H7 (cell line): ENCODE results near the gene ASTL. TPM values are rescaled to one million over a fixed set of nuclear protein-coding genes. Genes with fewer than 3 reads are reported as not detected.
"Not testable (repeated sequence)": the region's sequence is repeated elsewhere in the genome, so short reads cannot be mapped to it uniquely, and the experiment has no call there.

ENCODE experiments used
- DNase-seq: peaks from one replicate; pipeline ENCODE4 v3.0.0; 2012
- H3K27me3 ChIP-seq: 2 replicates; pipeline ENCODE4 v1.6.0; 2011; ENCODE audit warnings: mild to moderate bottlenecking, low read length; ENCODE audit not compliant: control insufficient read depth, insufficient read depth
- H3K36me3 ChIP-seq: replicated peaks from 2 replicates; pipeline ENCODE4 v1.5.1; 2011; ENCODE audit warnings: low read length; ENCODE audit not compliant: control insufficient read depth, insufficient read depth
- H3K4me3 ChIP-seq: 2 replicates; pipeline ENCODE4 v1.5.1; 2011; ENCODE audit warnings: low read depth, mild to moderate bottlenecking, control low read depth, low read length, moderate library complexity; ENCODE audit not compliant: insufficient read depth
- total RNA-seq: library from RNA; depleted of rRNA; stranded (reverse); fragments of >200 nt; shearing (Covaris generic); gene quantifications from 2 replicates; pipeline ENCODE4 v1.2.3, GENCODE V29; 2014

The ASTL gene
- total RNA-seq, 1 experiment from 2014 or later, result not detected

DNA sequence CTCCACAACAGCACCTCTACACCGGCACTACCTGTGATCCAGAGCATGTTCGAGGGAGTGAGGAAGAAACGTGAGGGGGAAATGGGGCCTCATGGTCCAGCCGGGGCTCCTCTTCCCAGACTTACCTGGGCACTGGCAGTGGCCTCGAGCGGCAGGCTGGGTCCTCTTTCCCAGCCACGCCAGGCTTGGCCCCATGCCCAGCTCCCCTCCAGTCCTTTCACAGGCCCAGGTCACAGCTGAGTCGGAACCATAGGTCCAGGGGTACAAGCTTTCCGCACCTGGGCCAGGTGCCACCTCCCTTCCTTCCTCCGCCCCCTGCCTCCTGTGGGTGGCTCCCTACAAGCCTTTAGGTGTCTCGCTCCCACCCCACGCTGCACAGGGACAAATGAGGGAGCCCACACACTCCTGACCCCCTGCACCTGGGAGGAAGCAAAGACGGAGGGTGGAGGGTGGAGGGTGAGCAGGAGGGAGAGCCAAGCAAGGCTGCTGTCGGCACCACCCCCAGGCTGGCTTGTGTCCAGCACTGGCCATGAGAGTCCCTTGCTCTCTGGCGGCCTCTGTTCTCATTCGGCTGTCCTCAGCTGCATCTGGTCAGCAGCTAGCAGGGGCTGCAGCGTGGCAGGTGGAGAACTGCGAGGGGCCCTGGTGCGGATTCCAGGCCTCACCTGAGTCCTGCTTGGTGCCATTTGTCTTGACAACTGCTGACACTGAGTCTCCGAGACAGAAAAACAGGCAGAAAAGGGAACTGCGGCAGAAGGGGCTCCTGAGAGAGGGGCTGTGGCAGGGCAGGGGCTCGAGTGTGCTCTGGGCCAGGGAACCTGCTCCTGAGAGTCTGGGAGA, 48.7 kb downstream of the ASTL start:
- DNase-seq, result peak; percentile 60
- no peaks in the 10 kb centered on the region for H3K36me3 ChIP-seq
- H3K27me3 ChIP-seq, result no peaks in the 10 kb centered on the region
- H3K4me3 ChIP-seq, result no peak overlapping the region

DNA sequence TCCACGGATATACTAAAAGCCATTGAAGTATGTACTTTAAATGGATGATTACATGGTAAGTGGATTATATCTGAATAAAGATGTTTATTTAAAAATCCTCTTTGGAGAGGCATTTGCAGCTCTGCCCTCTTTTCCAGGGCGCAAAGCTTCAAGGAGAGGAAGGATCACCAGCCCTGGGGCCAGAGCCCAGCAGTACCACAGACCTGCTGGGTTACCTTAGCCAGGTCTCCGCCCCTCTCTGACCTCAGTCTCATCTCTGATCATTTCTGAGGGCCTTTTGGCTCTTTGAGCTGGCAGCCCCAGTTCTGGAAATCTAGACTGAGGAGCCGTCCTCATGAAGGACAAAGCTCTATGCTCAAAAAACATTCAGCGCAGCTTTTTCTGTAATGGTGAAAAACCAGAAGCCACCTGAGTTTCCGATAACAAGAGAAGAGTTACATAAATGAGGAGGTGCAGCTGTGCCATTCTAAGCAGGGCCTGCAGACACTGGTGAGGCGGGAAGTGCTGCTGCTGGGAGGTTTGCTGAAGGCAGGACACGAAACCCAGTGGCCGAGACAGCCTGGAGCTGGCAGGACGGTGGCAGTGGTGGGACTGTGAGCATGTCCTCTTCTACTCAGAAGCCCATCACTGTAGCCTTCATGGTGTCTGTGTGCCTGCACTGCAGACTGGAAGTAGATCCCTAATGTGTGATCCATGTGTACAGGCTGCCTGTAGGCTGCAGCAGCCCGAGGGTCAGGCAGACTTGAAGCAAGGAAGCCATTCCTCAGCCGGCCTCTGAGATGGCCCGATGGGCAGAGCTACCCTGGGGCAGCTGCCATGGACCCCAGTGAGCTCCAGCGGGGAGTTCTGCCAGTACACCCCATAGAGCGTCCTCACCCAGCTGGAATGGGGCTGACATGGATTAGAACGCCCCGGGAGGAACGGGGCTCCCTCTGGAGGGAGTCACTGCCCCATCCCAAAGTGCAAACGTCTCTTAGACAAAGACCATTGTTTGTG, 49.7 kb downstream of the ASTL start:
- H3K36me3 ChIP-seq, result no peaks in the 10 kb centered on the region
- peak; percentile 57 for DNase-seq
- H3K4me3 ChIP-seq, result no peak overlapping the region
- H3K27me3 ChIP-seq, result no peaks in the 10 kb centered on the region

DNA sequence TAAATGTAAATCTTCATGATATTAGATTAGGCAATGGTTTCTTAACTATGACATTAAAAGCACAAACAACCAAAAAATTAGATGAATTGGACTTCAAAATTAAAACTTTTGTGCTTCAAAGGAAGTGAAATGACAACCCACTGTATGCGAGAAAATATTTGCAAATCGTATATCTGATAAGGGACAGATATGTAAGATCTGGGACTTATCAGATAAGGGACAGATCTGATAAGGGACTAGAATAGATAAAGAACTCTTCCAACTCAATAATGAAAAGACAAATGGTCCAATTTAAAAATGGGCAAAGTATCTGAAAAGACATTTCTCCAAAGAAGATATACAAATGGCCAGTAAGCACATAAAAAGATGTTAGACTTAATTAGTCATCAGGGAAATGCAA, 51.2 kb downstream of the ASTL start:
- no peak for DNase-seq
- no peak overlapping the region for H3K4me3 ChIP-seq
- no peaks in the 10 kb centered on the region for H3K27me3 ChIP-seq
- H3K36me3 ChIP-seq, result no peaks in the 10 kb centered on the region

DNA sequence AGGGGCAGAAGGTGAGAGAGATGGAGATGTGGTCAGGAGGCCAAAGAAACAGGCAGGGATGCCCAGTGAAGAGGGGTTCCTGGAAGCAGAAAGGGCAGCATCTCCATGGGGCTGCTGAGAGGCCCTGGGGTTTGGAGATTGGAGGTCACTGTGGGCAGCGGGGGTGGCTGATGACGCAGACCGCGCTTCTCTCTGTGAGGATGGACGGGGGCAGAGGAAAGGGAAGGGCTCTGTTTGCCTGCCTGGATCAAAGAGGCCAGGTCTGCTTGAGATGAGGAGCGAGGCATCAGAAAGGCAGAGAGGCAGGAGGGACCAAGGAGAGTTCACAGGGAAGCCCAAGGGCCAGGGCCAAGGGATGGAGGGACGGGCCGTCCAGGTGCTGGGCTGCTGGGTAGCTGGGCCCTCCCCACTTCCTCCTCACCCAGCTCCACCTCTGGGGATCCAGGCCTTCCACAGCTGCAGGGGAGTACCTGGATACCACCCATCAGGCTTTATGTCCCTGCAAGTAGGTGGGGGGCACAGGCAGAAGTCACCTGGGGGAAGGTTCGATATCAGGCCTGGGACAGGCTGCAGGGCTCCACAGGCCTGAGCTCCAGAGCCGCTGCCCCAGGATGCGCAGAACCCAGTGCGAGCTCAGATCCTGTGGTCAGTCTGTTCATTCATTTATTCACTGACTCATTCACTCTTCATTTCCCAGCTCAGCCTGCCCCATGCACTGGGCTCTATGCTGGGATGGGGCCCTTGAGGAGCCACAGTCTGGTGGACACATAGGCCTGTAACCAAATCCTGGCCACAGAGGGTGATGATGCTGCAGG, 52.6 kb downstream of the ASTL start:
- DNase-seq, result no peak
- no peaks in the 10 kb centered on the region for H3K27me3 ChIP-seq
- H3K36me3 ChIP-seq, result no peaks in the 10 kb centered on the region

DNA sequence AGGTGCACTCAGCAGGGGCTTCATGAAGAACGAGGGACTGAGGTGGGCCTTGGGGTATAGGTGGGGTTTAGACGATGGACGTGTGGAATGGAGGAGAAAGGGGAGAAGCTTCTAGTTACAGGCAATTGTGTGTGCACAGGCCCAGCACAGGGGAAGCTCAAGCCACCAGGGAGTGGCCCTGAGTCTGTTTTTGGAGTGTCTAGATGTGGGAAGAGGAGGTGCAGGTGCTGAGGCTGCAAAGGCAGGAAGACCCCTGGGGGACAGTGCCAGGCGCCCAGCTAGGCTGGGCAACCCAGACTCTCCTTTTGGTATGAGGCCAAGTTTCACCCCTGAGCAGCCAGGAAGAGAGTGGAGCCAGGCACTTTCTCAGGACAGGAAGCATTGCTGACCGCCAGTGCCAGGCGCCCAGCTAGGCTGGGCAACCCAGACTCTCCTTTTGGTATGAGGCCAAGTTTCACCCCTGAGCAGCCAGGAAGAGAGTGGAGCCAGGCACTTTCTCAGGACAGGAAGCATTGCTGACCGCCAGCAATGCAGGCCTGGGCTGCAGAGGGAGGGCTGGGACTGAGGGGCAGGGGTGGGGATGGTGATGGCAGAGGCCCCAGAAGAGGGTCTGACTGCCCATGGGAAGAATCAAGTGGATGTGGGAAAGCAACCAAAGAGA, 53.3 kb downstream of the ASTL start:
- not testable (repeated sequence) for DNase-seq, H3K27me3 ChIP-seq, H3K36me3 ChIP-seq, H3K4me3 ChIP-seq

More for the DNA sequence above, 52.6 kb downstream of the ASTL start:
- H3K4me3 ChIP-seq, result no peak overlapping the region

DNA sequence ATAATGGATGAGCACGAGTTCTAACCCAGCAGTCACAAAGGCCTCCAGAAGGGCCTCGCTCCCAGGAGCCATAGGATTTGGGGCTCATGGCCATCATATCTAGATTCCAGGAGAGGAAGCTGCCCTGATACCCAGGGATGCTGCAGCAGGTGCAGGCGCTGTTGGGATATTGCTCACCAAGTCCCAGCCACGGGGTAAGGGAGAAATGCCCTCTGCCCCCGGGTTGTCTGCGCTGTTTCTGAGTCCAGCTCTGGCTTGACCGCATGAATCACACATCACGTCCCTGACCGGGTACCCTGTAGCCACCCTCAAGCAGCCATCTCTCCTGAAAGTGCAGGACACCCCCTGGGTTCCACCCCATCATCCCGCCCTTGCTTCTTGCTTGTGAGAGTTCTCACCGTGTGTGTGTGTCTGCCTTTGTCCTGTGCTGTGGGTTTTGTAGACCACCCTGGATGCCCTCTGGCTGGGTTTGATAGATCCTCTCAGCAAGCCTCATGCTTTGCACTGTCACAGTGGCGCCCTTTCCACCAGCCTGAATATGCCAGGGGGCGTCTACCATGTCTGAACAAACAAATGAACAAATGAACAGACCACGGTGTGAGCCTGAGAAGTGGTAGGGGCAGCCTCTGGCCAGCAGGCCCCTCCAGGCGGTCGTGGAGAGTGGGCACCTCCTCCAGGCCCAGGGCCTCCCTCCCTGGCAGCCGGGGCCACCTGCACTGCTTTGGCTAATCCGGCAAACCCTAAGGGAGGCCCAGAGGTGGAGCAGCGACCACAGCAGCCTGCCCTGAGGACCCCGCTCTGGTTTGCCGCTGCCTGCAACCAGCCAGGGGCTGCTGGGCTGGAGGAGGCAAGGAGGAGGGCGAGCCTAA, 54.1 kb downstream of the ASTL start:
- Histone ChIP-seq H3K36me3 (no peaks in the 10 kb centered on the region), H3K4me3 (no peak overlapping the region), H3K27me3 (no peaks in the 10 kb centered on the region)
- no peak for DNase-seq

DNA sequence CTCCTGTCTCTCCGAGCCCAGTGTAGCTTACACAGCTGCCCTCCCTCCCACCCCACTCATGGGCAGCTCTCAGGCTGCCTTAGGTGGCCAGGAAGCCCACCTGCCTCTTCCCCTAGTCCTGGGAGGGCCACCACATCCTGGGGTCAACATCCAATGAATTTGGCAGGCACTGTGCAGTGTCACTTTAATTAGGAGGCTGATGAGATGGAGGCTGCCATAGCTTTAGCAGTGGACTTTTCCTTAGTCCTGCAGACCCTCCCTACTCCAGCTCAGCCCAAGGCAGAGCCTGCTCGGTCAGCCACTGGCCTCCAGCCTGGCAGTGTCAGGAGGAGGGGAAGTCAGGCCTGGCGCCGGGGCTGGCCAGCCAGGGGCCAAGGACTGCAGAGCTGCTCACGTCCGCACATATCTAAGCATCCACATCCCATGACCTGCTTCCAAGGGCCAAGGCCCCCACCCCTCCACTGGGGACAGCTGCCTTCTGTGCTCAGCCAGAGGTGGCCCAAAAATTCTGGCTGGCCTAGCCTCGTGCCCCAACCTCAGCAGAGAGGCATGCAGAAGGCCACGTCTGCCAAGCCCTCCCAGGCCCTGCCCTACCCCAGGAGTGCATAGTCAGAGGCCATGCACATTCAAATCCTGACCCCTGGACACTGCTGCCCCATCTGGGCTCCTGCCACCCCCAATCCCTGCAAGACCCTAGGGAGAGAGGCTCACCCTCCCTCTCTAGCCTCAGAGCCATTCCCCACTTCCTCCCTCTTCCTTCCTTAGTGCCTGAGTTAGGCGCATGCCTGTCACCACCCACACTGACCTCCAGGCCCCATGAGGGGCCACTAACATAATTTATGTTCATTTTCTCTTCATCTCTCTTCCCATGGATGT, 55.0 kb downstream of the ASTL start:
- no peaks in the 10 kb centered on the region for H3K36me3 ChIP-seq
- no peak overlapping the region for H3K4me3 ChIP-seq
- no peak for DNase-seq
- no peaks in the 10 kb centered on the region for H3K27me3 ChIP-seq

DNA sequence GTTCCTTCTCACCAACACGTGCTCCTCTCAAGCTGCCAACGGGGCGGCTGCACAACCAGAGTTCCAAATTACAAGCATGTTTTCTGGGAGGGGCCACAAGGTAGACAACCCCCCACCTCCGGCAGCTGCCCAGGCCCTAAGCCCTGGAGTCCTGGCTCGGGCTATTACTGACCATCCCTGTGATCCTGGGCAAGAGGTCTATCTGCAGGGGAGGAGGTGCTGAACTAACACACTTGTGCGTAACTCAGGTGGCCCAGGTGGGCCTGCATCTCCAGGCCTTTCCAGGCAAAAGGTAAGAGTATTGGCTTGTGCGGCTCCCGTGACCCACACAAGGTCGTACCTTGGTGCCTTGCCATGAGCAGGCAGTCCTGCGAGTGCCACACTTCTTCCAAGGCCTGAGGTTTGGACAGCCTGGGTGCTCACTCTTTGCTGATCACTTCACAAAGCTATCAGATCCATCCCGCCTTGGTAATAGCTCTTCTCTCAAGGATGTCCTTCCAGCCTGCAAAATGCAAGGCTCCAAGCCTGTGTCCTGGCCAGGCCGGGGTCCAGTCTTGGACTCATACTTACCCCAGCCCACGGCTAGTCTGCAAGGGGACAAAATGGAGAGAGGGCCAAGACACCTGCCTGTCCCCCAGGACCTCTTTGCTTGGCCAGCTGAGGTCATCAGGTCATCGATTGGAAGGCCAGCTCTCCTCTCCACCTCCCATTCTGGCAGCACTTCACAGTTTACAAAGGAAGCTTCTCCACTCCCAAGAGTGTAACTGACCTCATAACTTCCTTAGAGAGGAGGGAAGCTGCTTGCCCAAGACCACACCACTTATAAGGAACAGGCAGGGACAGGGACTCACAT, 55.9 kb downstream of the ASTL start:
- Histone ChIP-seq H3K27me3 (no peaks in the 10 kb centered on the region), H3K4me3 (no peak overlapping the region), H3K36me3 (no peaks in the 10 kb centered on the region)
- DNase-seq, result no peak

DNA sequence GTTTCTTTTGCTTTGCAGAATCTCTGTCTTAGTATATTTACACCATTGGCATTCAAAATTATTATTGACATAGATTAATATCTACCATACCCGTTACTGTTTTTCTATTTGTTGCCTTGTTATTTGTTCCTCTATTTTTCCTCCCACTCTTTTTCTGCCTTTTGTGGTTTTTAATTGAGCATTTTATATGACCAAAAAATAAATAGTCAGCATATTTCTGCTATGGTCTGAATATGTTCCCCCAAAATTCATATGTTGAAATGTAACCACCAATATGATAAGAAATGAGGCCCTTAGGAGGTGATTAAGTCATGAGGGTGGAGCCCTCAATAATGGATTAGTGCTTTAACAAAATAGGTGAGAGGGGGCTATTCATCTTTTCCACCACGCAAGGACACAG, 57.3 kb downstream of the ASTL start:
- H3K4me3 ChIP-seq, result no peak overlapping the region
- no peaks in the 10 kb centered on the region for H3K27me3 ChIP-seq
- DNase-seq, result no peak
- no peaks in the 10 kb centered on the region for H3K36me3 ChIP-seq

DNA sequence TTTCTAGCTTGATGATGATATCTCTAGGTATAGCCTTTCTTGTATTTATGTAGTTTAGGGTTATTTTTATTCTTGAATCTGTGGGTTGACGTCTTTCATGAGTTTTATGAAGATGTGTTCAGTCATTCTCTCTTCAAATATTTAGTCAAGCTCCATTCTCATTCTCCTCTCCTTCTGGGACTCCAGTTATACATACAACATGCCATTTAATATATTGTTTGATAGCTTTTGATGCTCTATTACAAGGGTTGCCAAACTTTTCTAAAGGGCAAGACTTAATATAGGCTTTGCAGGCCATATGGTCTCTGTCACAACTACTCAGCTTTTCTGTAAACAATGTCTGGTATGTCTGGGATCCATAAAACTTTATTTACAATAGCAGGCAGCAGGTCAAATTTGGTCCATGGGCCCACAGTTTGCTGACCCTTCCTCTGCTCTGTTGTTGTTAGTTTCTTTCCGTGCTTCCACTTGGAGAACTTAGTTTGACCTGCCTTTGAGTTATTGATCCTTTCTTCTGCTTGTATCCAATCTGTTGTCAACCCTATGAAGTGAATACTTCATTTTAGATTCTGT, 63.0 kb downstream of the ASTL start:
- H3K36me3 ChIP-seq, result no peaks in the 10 kb centered on the region
- H3K27me3 ChIP-seq, result no peaks in the 10 kb centered on the region
- no peak for DNase-seq
- no peak overlapping the region for H3K4me3 ChIP-seq

DNA sequence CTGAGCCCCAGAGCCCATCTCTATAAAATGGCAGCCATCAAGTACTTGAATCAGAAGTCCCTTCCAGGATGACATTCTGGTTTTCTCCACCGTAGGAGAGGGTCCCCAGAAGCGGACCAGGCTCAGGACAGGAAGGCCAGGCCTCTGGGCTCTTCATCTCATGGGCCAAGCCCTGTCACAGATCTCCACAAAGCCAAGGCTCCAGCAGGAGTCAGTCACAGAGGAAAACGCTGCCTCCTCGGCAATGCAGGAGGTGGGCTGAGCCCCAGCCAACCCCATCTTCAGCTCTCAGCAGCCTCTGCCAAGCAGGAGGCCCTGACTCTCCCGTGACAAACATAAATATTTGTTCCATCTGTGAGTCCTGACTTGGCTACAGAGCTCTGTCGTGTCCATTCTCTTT, 64.1 kb downstream of the ASTL start:
- no peak overlapping the region for H3K4me3 ChIP-seq
- no peaks in the 10 kb centered on the region for H3K36me3 ChIP-seq
- no peaks in the 10 kb centered on the region for H3K27me3 ChIP-seq
- DNase-seq, result no peak
